ENCODE data around the gene STRIP2.
"Not testable (repeated sequence)": the region's sequence is repeated elsewhere in the genome, so short reads cannot be mapped to it uniquely, and the experiment has no call there.

Gene STRIP2

GRCh38 chr7:129456421-129456820 is 22.2 kb downstream of the STRIP2 start:
- no peak for DNase-seq

- no peak for DNase-seq
Observed at GRCh38 chr7:129457101-129457500, 22.9 kb downstream of the STRIP2 start.

GRCh38 chr7:129458171-129458570 is 23.9 kb downstream of the STRIP2 start:
- no peak for DNase-seq

GRCh38 chr7:129461809-129462208 is 27.6 kb downstream of the STRIP2 start:
- DNase-seq = no peak

- no peak for DNase-seq
Observed at GRCh38 chr7:129462420-129462819, 28.2 kb downstream of the STRIP2 start.

- no peak for DNase-seq
Observed at GRCh38 chr7:129464194-129464593, 30.0 kb downstream of the STRIP2 start.

GRCh38 chr7:129465080-129465479 is 30.8 kb downstream of the STRIP2 start:
- no peak for DNase-seq

GRCh38 chr7:129466796-129467195 is 32.6 kb downstream of the STRIP2 start:
- DNase-seq = no peak

- DNase-seq = no peak
Observed at GRCh38 chr7:129468087-129468486, 33.9 kb downstream of the STRIP2 start.

- DNase-seq = no peak
Observed at GRCh38 chr7:129468547-129468946, 34.3 kb downstream of the STRIP2 start.

GRCh38 chr7:129469930-129470329 is 35.7 kb downstream of the STRIP2 start:
- DNase-seq = no peak

GRCh38 chr7:129470411-129470810 is 36.2 kb downstream of the STRIP2 start:
- DNase-seq = no peak

- DNase-seq = no peak
Observed at GRCh38 chr7:129471402-129471827, 37.2 kb downstream of the STRIP2 start.

- not testable (repeated sequence) for DNase-seq
Observed at GRCh38 chr7:129475931-129476330, 41.7 kb downstream of the STRIP2 start.

- not testable (repeated sequence) for DNase-seq
Observed at GRCh38 chr7:129476398-129476797, 42.2 kb downstream of the STRIP2 start.

GRCh38 chr7:129479831-129480230 is 45.6 kb downstream of the STRIP2 start:
- no peak for DNase-seq

GRCh38 chr7:129480674-129481363 is 46.6 kb downstream of the STRIP2 start:
- no peak for DNase-seq

- DNase-seq = not testable (repeated sequence)
Observed at GRCh38 chr7:129481376-129481775, 47.1 kb downstream of the STRIP2 start.

- no peak for DNase-seq
Observed at GRCh38 chr7:129482781-129483180, 48.5 kb downstream of the STRIP2 start.

- no peak for DNase-seq
Observed at GRCh38 chr7:129489491-129489890, 55.3 kb downstream of the STRIP2 start.

- no peak for DNase-seq
Observed at GRCh38 chr7:129492391-129492790, 58.2 kb downstream of the STRIP2 start.

GRCh38 chr7:129493555-129493954 is 59.3 kb downstream of the STRIP2 start:
- no peak for DNase-seq

GRCh38 chr7:129494041-129494440 is 59.8 kb downstream of the STRIP2 start:
- DNase-seq = no peak

- DNase-seq = no peak
Observed at GRCh38 chr7:129495987-129496386, 61.8 kb downstream of the STRIP2 start.

- DNase-seq = no peak
Observed at GRCh38 chr7:129496653-129497052, 62.4 kb downstream of the STRIP2 start.
